ENCODE measurements around the gene CACNA1I. TPM values are rescaled to one million over a fixed set of nuclear protein-coding genes. Genes with fewer than 3 reads are reported as not detected.

Gene CACNA1I
- total and polyA plus RNA-seq, 2 of the 8 experiments (the other 6 are each of a cell fraction or from before 2014, with no cell fraction given): 0.77 to 1.2 TPM

- H3K4me2 ChIP-seq (ENCODE audit: insufficient read depth in 1 of 2, low read depth in 2 of 2, low read length in 2 of 2): no peak overlapping the region
- FAIRE-seq (no peak), DNase-seq (ENCODE audit: low read depth in 1 of 2, low spot score in 2 of 2) (peak in 1 of 2 experiments; percentile 23)
- POLR2A ChIA-PET (ENCODE audit: partially characterized antibody): no interaction called here
- no peaks in the 10 kb centered on the region for H3K36me3 ChIP-seq (ENCODE audit: control insufficient read depth in 2 of 4, insufficient read depth in 4 of 4, low read length in 3 of 4)
- no peaks in the 10 kb centered on the region for H4K20me1 ChIP-seq (replicated peaks in 1 of 2; ENCODE audit: control insufficient read depth in 1 of 2, insufficient read depth in 2 of 2, low read length in 2 of 2)
- H3K23ac ChIP-seq (ENCODE audit: insufficient read length): no peak overlapping the region
- no peaks in the 10 kb centered on the region for H3K23me2 ChIP-seq (ENCODE audit: low read depth, low read length)
- no peaks in the 10 kb centered on the region for H3K27me3 ChIP-seq (replicated peaks in 1 of 4; ENCODE audit: control insufficient read depth in 3 of 4, extremely low read depth in 1 of 4, insufficient read depth in 3 of 4, low read length in 3 of 4)
- H3K79me2 ChIP-seq (ENCODE audit: control insufficient read depth in 1 of 2, insufficient read depth in 2 of 2, low read length in 2 of 2): no peaks in the 10 kb centered on the region
- H3K18ac ChIP-seq (ENCODE audit: extremely low read depth, low read length): no peak overlapping the region
- H3K4me1 ChIP-seq (replicated peaks in 1 of 4; ENCODE audit: control insufficient read depth in 3 of 4, insufficient read depth in 4 of 4, low read length in 3 of 4): no peaks in the 10 kb centered on the region; a peak in 1 of 7 replicates
- no peak overlapping the region for H4K91ac ChIP-seq (replicated peaks; ENCODE audit: insufficient read length, low read length)
- no peaks in the 10 kb centered on the region for H3K9me3 ChIP-seq (ENCODE audit: insufficient read depth in 2 of 2, low read depth in 1 of 2, low read length in 1 of 2)
- H3K4ac ChIP-seq (replicated peaks; ENCODE audit: insufficient read length, low read depth, low read length): no peak overlapping the region
- no peak overlapping the region for H3K4me3 ChIP-seq (ENCODE audit: extremely low read depth in 1 of 4, insufficient read depth in 2 of 4, low read depth in 3 of 4, low read length in 4 of 4)
- CTCF ChIA-PET (ENCODE audit: partially characterized antibody): interaction anchor here (0.9 to 1.4 kb wide), 4 partner anchors 10 to 191 kb away, joined by 3 to 5 read pairs (median 4); no protein-coding TSS in a partner anchor
- no peak overlapping the region for H2AFZ ChIP-seq (ENCODE audit: low read length)
- H3K9ac ChIP-seq (replicated peaks in 1 of 4; ENCODE audit: extremely low read depth in 1 of 4, low read depth in 3 of 4, low read length in 3 of 4): no peak overlapping the region
- H2BK12ac ChIP-seq (ENCODE audit: low read depth, low read length): no peak overlapping the region
- H2BK5ac ChIP-seq (ENCODE audit: low read depth, low read length): no peak overlapping the region
- no peak overlapping the region for H4K5ac ChIP-seq (ENCODE audit: insufficient read length, low read depth, low read length)
- H3K27ac ChIP-seq (ENCODE audit: low read depth, low read length): no peak overlapping the region
- H3K14ac ChIP-seq (ENCODE audit: insufficient read length): no peak overlapping the region
- H3K56ac ChIP-seq (replicated peaks; ENCODE audit: insufficient read length, low read depth, low read length): no peak overlapping the region
- H2BK15ac ChIP-seq (ENCODE audit: low read length): no peak overlapping the region
- peak overlapping the region; percentile 12; the same call in 1 of the 2 replicates for H4K8ac ChIP-seq (ENCODE audit: extremely low read depth, insufficient read depth, low read length)
- no peak overlapping the region for H2AK5ac ChIP-seq (ENCODE audit: low read depth, low read length)
- H2BK120ac ChIP-seq (replicated peaks; ENCODE audit: low read depth, low read length): no peak overlapping the region
- no peaks in the 10 kb centered on the region for H3K79me1 ChIP-seq (ENCODE audit: low read depth, low read length)
- 90% methylated on average over 9 of the region's 9 CpGs; no CpG with 5 or more reads in 1 of the 2 experiments for WGBS, 2 experiments (ENCODE audit: extremely low coverage in 1 of 2, insufficient coverage in 1 of 2, insufficient read length in 1 of 2, insufficient replicate concordance in 2 of 2, low coverage in 1 of 2, low lambda C conversion rate in 2 of 2, missing lambda C conversion rate in 1 of 2)
- no peak overlapping the region for H2BK20ac ChIP-seq (ENCODE audit: low read length)
- TF ChIP-seq RBBP5 (IDR thresholded peaks at IDR 0.05; ENCODE audit: borderline replicate concordance, low read depth, low read length): no peak
- TF ChIP-seq YY1 (IDR thresholded peaks at IDR 0.05; ENCODE audit: low read depth, low read length): no peak
- no peak for TF ChIP-seq E2F6 (IDR thresholded peaks at IDR 0.05)
- TF ChIP-seq KDM4A (IDR thresholded peaks at IDR 0.05; ENCODE audit: low read depth, low read length, severe bottlenecking): no peak
- no peak for TF ChIP-seq BCL11A (IDR thresholded peaks at IDR 0.05; ENCODE audit: low read depth in 2 of 2, low read length in 2 of 2)
- TF ChIP-seq SUZ12 (IDR thresholded peaks at IDR 0.05; ENCODE audit: low read length): no peak
- no peak for TF ChIP-seq TAF7 (optimal IDR thresholded peaks at IDR 0.05; ENCODE audit: borderline replicate concordance, low read depth, low read length)
- TF ChIP-seq CEBPB (IDR thresholded peaks at IDR 0.05; ENCODE audit: low read depth, low read length): no peak
- no peak for TF ChIP-seq EGR1 (IDR thresholded peaks at IDR 0.05; ENCODE audit: borderline replicate concordance, low read depth, low read length)
- no peak for TF ChIP-seq RXRA (IDR thresholded peaks at IDR 0.05; ENCODE audit: insufficient read depth, low read depth, low read length)
- TF ChIP-seq EP300 (IDR thresholded peaks at IDR 0.05; ENCODE audit: borderline replicate concordance in 1 of 2, low read depth in 2 of 2, low read length in 2 of 2): no peak
- no peak for TF ChIP-seq SP4 (IDR thresholded peaks at IDR 0.05; ENCODE audit: low read length)
- TF ChIP-seq TEAD4 (IDR thresholded peaks at IDR 0.05; ENCODE audit: low read depth, low read length): no peak
Observed at GRCh38 chr22:39725351-39726035, 154.9 kb downstream of the CACNA1I start.
